GM12874 (cell line): ENCODE results near the gene AXIN1.

Experiments used
- TF ChIP-seq, protein P1 (sequence below): IDR thresholded peaks from 2 replicates; pipeline ENCODE4 v1.5.1; 2011; ENCODE audit warnings: low read depth, mild to moderate bottlenecking, control low read depth, low read length, moderate library complexity; ENCODE audit not compliant: insufficient read depth

The AXIN1 gene

DNA sequence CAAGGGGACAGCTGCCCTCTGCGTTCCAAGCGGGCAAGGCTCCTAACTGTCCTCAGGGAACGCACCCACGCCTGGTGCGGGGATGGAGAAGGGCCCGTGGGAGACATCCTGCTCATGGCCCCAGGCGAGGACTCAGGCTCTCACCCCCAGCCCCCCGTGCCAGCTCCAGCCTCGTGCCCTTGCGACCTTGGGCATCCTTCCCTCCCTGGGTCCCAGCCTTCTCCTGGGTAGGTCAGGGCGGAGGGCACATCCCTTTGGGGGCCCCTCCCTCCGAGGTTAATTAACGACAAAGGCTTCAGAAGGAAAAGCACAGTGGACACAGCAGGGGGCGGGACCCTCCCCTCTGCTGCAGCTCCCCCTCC lies 26.3 kb upstream of the AXIN1 start:
- TF ChIP-seq, protein P1, sequence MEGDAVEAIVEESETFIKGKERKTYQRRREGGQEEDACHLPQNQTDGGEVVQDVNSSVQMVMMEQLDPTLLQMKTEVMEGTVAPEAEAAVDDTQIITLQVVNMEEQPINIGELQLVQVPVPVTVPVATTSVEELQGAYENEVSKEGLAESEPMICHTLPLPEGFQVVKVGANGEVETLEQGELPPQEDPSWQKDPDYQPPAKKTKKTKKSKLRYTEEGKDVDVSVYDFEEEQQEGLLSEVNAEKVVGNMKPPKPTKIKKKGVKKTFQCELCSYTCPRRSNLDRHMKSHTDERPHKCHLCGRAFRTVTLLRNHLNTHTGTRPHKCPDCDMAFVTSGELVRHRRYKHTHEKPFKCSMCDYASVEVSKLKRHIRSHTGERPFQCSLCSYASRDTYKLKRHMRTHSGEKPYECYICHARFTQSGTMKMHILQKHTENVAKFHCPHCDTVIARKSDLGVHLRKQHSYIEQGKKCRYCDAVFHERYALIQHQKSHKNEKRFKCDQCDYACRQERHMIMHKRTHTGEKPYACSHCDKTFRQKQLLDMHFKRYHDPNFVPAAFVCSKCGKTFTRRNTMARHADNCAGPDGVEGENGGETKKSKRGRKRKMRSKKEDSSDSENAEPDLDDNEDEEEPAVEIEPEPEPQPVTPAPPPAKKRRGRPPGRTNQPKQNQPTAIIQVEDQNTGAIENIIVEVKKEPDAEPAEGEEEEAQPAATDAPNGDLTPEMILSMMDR, result no peak

DNA sequence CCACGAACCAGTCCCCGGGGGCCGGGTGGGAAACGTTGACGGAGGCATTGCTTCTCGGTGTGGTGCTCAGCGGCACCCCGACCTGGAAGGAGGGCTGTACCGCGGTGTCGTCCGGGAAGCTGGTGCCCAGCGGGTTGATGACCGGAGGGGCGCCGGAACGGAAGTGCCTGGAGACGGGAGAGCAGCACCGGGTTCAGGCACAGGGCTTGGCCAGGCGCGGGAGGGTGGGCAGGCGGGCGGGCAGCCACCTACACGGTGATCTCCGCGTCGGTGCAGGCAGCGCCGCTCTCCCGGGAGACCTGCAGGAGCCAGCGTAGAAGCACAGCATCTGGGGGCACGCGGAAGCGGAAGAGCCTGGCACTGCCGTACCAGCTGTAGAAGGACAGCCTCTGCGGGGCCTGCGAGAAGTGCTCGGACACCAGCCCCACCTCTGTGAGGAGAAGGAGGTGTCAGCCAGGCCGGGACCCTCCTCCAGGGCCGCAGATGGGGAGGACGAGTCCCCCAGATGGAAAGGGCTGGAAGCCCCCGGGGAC lies 25.0 kb upstream of the AXIN1 start:
- TF ChIP-seq, protein P1, result no peak

DNA sequence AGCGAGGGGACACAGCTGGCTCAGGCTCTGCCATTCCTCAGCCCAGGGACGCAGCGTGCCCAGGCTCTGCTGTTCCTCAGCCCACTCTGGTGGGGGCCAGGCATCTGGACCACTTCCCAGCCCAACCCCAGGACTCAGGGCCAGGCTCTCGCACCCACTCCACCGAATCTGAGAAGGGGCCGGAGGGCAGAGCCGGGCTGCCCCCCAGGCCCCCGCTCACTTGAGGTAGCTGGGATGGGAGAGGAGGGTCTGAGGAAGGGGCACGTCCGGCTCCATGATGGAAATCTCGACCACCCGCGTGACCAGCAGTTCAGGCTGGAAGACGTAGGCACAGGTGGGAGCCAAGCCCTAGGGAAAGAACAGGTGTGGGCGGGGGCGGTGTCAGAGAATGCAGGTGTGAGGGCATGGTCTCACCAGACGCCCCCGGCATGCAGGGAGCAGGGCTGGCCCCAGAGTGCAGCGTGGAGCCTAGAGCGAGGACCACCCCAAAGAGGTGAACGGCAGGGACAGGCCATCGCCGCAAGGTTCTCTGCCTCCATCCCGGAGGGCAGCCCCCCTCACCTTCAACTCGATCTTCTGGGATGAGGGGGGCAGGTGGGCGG lies 24.4 kb upstream of the AXIN1 start:
- TF ChIP-seq, protein P1, result no peak

DNA sequence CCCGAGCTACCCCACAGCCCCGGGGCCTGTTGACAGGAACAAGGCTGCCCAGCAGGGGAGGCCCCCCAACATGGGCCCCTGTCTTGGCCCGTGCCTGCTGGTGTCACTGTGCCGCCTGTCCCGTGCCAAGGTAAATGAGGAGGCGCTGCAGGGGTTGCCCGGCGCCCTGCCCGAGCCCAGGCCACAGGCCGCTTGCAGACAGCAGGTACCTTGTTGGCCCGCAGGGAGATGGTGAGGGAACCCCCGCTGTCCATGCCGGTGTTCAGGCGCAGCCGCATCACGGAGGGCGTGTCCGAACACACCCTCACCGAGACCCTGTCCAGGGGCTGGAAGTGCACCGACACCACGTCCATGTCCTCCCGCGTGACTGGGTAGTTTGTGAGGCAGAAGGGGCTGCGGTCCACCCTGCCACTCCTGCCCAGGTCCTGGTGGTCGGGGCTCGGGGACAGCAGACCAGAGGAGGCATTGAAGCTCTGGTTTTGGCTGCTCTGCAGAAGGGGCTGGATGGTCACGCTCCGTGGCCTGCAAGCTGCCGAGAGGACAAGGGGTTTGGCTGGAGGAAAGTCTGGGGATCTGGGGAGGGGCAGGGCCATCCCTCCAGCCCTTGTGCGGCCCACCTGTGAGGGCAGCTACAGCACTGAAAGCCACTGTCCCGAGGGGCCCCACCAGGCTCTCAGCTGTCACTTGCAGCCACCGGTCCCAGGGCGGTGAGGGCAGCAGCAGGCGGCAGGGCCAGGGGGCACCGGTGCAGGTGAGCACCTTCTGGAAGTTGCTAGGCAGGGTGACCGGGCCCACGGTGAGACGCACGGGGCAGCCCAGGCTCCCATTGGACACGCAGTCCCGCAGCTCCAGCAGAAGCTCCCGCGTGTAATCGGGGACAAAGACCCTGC lies 23.6 kb upstream of the AXIN1 start:
- TF ChIP-seq, protein P1, result no peak

DNA sequence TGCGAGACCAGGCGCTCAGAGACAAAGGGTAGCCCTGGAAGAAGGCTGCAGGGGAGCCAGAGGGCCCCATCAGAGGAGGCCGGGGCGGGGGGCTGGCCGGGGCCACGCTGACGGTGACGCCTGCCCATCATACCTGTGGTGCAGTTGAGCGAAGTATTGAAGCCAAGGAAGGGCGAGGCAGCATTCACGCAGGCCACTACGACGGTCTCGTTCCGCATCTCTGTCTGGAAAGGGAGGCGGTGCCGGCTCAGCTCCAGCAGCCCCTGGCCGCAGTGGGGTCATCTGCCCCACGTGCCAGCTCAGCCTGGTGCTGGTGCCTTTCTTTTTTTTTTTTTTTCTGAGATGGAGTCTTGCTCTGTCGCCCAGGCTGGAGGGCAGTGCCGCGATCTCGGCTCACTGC lies 22.7 kb upstream of the AXIN1 start:
- TF ChIP-seq, protein P1, result no peak

DNA sequence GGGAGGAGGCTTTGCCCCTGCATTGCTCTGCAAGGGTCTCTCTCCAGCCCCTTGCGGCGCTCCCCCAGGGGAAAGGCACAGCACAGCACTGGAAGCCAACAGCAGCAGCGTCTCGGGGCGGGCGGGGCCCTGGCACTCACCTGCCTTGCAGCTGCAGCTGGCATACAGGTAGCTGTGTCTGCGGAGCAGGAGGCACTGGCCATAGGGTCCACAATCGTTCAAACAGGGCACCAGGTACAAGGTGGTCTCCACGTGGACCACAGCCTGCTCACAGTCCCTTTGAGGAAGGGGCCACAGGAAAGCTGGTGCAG lies 22.0 kb upstream of the AXIN1 start:
- TF ChIP-seq, protein P1, result no peak

DNA sequence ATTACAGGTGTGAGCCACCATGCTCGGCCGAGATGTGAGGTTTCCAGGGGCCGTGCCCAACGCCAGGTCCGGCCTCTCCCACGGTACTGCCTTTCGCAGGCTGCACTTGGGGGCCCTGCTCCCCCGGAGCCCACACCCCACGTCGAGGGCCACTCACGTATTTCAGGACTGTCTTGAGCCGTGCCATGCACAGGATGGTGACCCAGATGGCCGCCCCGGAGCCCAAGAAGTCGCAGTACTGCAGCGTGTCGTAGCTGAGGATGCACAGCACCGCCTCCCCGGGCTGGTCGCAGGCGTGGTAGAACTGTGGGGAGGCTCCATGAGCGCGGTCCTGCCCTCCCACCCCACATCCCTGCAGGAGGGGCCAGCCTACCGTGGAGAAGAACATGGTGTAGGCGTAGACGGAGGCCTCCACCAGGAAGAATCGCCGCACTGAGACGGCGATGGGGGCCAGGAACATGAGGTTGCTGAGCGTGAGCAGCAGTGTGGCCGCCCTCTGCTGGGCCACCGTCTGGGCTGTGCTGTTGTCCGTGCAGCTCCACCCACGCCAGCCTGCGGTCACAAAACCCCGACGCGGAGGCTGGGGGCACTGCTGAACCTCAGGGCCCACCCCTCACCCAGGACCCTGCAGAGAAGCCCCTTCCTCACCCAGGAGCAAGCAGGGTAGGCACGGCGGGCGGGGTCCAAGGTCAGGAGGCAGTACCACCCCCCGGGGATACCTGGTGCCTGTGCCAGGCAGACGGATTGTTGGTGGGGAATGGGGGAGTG lies 21.5 kb upstream of the AXIN1 start:
- TF ChIP-seq, protein P1, result no peak
